Natural killer cell (primary cell): Measurements from ENCODE around the gene SLC39A11. TPM values are rescaled to one million over a fixed set of nuclear protein-coding genes. Genes with fewer than 3 reads are reported as not detected.
"Not testable (repeated sequence)": the region's sequence is repeated elsewhere in the genome, so short reads cannot be mapped to it uniquely, and the experiment has no call there.

Source experiments
- ATAC-seq, 3 donors: fragments of 150-1000 bp in 2 of 3; fragments of 200-7000 bp in 1 of 3; cut with Tn5 transposase; 1 replicate in 1 of 3; 2 replicates in 2 of 3; pipeline ENCODE4 v1.10.0; 2021; ENCODE audit warnings: mild to moderate bottlenecking in 2 of 3, moderate library complexity in 2 of 3
- DNase-seq, 2 donors: peaks; one replicate each; pipeline versions ENCODE4 v3.0.0 to v3.0.0-alpha.2; 2013 to 2021; ENCODE audit warnings: mixed read lengths in 1 of 2
- H3K27ac ChIP-seq: one replicate; pipeline ENCODE4 v1.5.1; 2013; ENCODE audit warnings: mild to moderate bottlenecking, low read length
- H3K27me3 ChIP-seq: one replicate; pipeline ENCODE4 v1.6.1; 2013; ENCODE audit warnings: low read length; ENCODE audit not compliant: control insufficient read depth, insufficient read depth
- H3K36me3 ChIP-seq: one replicate; pipeline ENCODE4 v1.6.1; 2013; ENCODE audit warnings: low read length; ENCODE audit not compliant: control insufficient read depth, insufficient read depth
- H3K4me1 ChIP-seq: one replicate; pipeline ENCODE4 v1.6.1; 2013; ENCODE audit warnings: low read length; ENCODE audit not compliant: control insufficient read depth, insufficient read depth
- H3K4me3 ChIP-seq: one replicate; pipeline ENCODE4 v1.5.1; 2013; ENCODE audit warnings: low read length
- H3K9me3 ChIP-seq: one replicate; pipeline ENCODE4 v1.6.1; 2013; ENCODE audit warnings: low read length; ENCODE audit not compliant: control insufficient read depth, insufficient read depth
- H3K27ac Mint-ChIP-seq, 2 donors: one replicate each; pipeline ENCODE4 v1.8.0; 2022; ENCODE audit warnings: mild to moderate bottlenecking in 2 of 2, mixed read lengths in 2 of 2, moderate library complexity in 1 of 2
- H3K27me3 Mint-ChIP-seq, 2 donors: one replicate each; pipeline ENCODE4 v1.8.0; 2022; ENCODE audit warnings: low read depth in 2 of 2, mixed read lengths in 2 of 2
- H3K36me3 Mint-ChIP-seq: one replicate; pipeline ENCODE4 v1.8.0; 2022; ENCODE audit warnings: mixed read lengths
- H3K4me1 Mint-ChIP-seq, 2 donors: one replicate each; pipeline ENCODE4 v1.8.0; 2022; ENCODE audit warnings: mixed read lengths in 2 of 2
- H3K4me3 Mint-ChIP-seq: one replicate; pipeline ENCODE4 v1.8.0; 2022; ENCODE audit warnings: mild to moderate bottlenecking, moderate library complexity, mixed read lengths
- H3K9me3 Mint-ChIP-seq, 2 donors: one replicate each; pipeline ENCODE4 v1.8.0; 2022; ENCODE audit warnings: mixed read lengths in 2 of 2
- CTCF ChIP-seq: fragments of 200-600 bp; IDR thresholded peaks from one replicate; pipeline ENCODE4 v1.8.0; 2022; ENCODE audit warnings: antibody characterized with exemption
- WGBS: methylation state at CpG from one replicate; pipeline ENCODE4 v1.1.7; 2013; ENCODE audit warnings: missing lambda C conversion rate; ENCODE audit not compliant: insufficient coverage; 5-methylcytosine and 5-hydroxymethylcytosine counted together
- intact Hi-C: fragments of 100-400 bp; cut with micrococcal nuclease; formaldehyde crosslinking; loops from one replicate; pipeline ENCODE4 v1.14.2; 2022
- total RNA-seq, 4 donors: library from RNA; stranded (reverse); fragments of 120-200 nt in 1 of 4; gene quantifications; one replicate each; pipeline versions ENCODE4 v1.2.3 to v1.2.4, GENCODE V29; 2013 to 2022

The SLC39A11 gene
- total RNA-seq, 3 donors from 2014 or later (not counting 1 experiment from before 2014, with no cell fraction given), result 32.6 to 44.9 (median 39.4) TPM

- H3K27me3 ChIP-seq, result no peaks in the 10 kb centered on the region
- no peaks in the 10 kb centered on the region for H3K4me1 ChIP-seq
- TF ChIP-seq CTCF, result no peak
- no peaks in the 10 kb centered on the region for H3K36me3 ChIP-seq
- intact Hi-C loops, result no loop called here
- no peak overlapping the region for H3K27ac ChIP-seq
- no peak for ATAC-seq
- Mint-ChIP-seq H3K27me3 (no peaks in the 10 kb centered on the region), H3K4me1 (peaks cover 0 to 21% of the 10 kb centered on the region in 2 donors), H3K27ac (no peak overlapping the region), H3K36me3 (no peaks in the 10 kb centered on the region), H3K9me3 (no peaks in the 10 kb centered on the region), H3K4me3 (no peak overlapping the region)
- H3K4me3 ChIP-seq, result no peak overlapping the region
- no peaks in the 10 kb centered on the region for H3K9me3 ChIP-seq
- WGBS, result 91% methylated on average over 2 of the region's 3 CpGs
- DNase-seq, result no peak
Observed at GRCh38 chr17:72764632-72765041, 327.9 kb downstream of the SLC39A11 start.

DNA sequence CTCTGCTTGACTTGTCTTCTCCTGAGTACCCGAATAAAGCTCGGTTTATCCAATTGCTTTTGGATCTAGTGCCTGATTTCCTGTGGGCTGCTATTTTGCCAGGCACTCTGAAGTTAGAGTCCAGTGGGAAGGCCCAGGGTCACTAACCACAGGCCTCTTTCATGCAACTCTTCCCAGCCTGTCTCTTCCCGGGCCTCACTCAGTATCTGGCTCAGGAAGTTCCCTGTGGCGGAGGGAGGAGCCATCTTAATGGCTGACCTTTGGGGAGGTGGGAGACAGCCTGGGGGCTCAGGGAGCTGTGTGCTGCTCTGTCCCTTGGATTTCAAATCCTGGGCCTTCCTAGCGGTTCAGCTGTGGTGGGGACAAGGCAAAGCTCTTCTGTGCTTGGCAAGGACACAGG, 328.5 kb downstream of the SLC39A11 start:
- no peaks in the 10 kb centered on the region for H3K4me1 ChIP-seq
- intact Hi-C loops, result no loop called here
- no peaks in the 10 kb centered on the region for H3K36me3 Mint-ChIP-seq
- no peaks in the 10 kb centered on the region for H3K27me3 ChIP-seq
- peaks cover 0 to 21% of the 10 kb centered on the region in 2 donors for H3K4me1 Mint-ChIP-seq
- no peak overlapping the region for H3K27ac Mint-ChIP-seq
- no peak for ATAC-seq
- 99% methylated on average over 4 of the region's 5 CpGs for WGBS
- H3K4me3 Mint-ChIP-seq, result no peak overlapping the region
- no peaks in the 10 kb centered on the region for H3K9me3 ChIP-seq
- H3K36me3 ChIP-seq, result no peaks in the 10 kb centered on the region
- H3K4me3 ChIP-seq, result no peak overlapping the region
- no peak overlapping the region for H3K27ac ChIP-seq
- no peaks in the 10 kb centered on the region for H3K27me3 Mint-ChIP-seq
- no peaks in the 10 kb centered on the region for H3K9me3 Mint-ChIP-seq
- DNase-seq, result no peak
- no peak for TF ChIP-seq CTCF

DNA sequence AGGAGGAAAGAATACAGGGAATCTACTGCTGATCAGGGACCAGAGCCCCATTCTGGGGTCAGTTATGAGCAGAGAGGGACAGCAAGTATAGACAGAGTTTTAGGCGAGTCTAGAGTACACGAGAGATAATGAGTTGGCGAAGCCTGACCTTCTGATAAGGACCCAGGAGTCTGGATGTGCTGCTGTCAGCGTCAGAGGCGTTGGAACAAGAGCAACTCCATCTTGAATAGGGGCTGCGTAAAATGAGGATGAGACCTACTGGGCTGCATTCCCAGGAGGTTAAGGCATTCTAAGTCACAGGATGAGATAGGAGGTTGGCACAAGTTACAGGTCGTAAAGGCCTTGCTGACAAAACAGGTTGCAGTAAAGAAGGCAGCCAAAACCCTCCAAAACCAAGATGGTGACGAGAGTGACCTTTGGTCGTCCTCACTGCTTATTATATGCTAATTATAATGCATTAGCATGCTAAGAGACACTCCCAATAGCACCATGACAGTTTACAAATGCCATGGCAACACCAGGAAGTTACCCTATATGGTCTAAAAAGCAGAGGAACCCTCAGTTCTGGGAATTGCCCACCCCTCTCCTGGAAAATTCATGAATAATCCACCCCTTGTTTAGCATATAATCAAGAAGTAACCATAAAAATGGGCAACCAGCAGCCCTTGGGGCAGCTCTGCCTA, 330.5 kb downstream of the SLC39A11 start:
- H3K27me3 ChIP-seq, H3K27ac ChIP-seq, H3K9me3 Mint-ChIP-seq, H3K27me3 Mint-ChIP-seq, ATAC-seq, H3K36me3 ChIP-seq, H3K36me3 Mint-ChIP-seq, DNase-seq, H3K27ac Mint-ChIP-seq, H3K4me3 Mint-ChIP-seq, intact Hi-C loops, H3K9me3 ChIP-seq, H3K4me3 ChIP-seq, H3K4me1 ChIP-seq: not testable (repeated sequence)
- peaks cover 0 to 18% of the 10 kb centered on the region in 2 donors for H3K4me1 Mint-ChIP-seq
- WGBS, result 93% methylated on average over 9 of the region's 9 CpGs

GRCh38 chr17:72761431-72761830, 331.1 kb downstream of the SLC39A11 start:
- DNase-seq (no peak), ATAC-seq (no peak)
- Histone ChIP-seq H3K36me3 (no peaks in the 10 kb centered on the region), H3K27me3 (no peaks in the 10 kb centered on the region), H3K27ac (no peak overlapping the region), H3K9me3 (no peaks in the 10 kb centered on the region), H3K4me3 (no peak overlapping the region), H3K4me1 (no peaks in the 10 kb centered on the region)
- 49% methylated on average over 2 of the region's 3 CpGs for WGBS
- Mint-ChIP-seq H3K4me1 (peaks cover 0 to 12% of the 10 kb centered on the region in 2 donors), H3K9me3 (peaks cover 0 to under 1% of the 10 kb centered on the region in 2 donors), H3K27ac (no peak overlapping the region), H3K36me3 (peaks cover under 1% of the 10 kb centered on the region), H3K4me3 (no peak overlapping the region), H3K27me3 (no peaks in the 10 kb centered on the region)
- TF ChIP-seq CTCF, result no peak
- intact Hi-C loops, result no loop called here
